H1 (cell line): Measurements from ENCODE around the gene CELF4. TPM values are rescaled to one million over a fixed set of nuclear protein-coding genes. Genes with fewer than 3 reads are reported as not detected.
A peak's percentile ranks its signal among the peaks of the same experiment; 100 is the strongest.

ENCODE experiments used
- CTCF ChIA-PET: fragments of 300-600 bp; sonication (Branson Sonifier 250); formaldehyde crosslinking; loops from one replicate; lab custom pipeline; 2021; ENCODE audit not compliant: partially characterized antibody; lab: Charles Lee
- POLR2A ChIA-PET: fragments of 300-600 bp; sonication (Branson Sonifier 250); formaldehyde crosslinking; loops from one replicate; lab custom pipeline; 2021; ENCODE audit warnings: inconsistent platforms; ENCODE audit not compliant: partially characterized antibody; lab: Charles Lee
- DNase-seq, 2 experiments: peaks; one replicate each; pipeline versions ENCODE4 v3.0.0 to v3.0.0-alpha.2; 2010 to 2022; ENCODE audit warnings: low spot score in 2 of 2, low read depth in 1 of 2, mixed read lengths in 1 of 2
- FAIRE-seq: peaks from 2 replicates; lab custom pipeline; 2011; peaks lifted over from hg19 to GRCh38; lab: Jason Lieb, UNC
- H2AFZ ChIP-seq: 2 replicates; pipeline ENCODE4 v1.8.1; 2012; ENCODE audit warnings: low read length, inconsistent platforms
- H2AK5ac ChIP-seq: 2 replicates; pipeline ENCODE4 v1.6.1; 2013; ENCODE audit warnings: low read depth, low read length
- H2BK120ac ChIP-seq: replicated peaks from 2 replicates; pipeline ENCODE3; 2013; ENCODE audit warnings: low read depth, low read length, inconsistent platforms
- H2BK12ac ChIP-seq: 2 replicates; pipeline ENCODE4 v1.6.1; 2013; ENCODE audit warnings: low read depth, low read length
- H2BK15ac ChIP-seq: 2 replicates; pipeline ENCODE4 v1.6.1; 2013; ENCODE audit warnings: low read length
- H2BK20ac ChIP-seq: 2 replicates; pipeline ENCODE4 v1.6.1; 2013; ENCODE audit warnings: low read length
- H2BK5ac ChIP-seq: 2 replicates; pipeline ENCODE4 v1.6.1; 2013; ENCODE audit warnings: low read depth, low read length
- H3K14ac ChIP-seq: 2 replicates; pipeline ENCODE4 v1.6.1; 2013; ENCODE audit warnings: inconsistent platforms; ENCODE audit not compliant: insufficient read length
- H3K18ac ChIP-seq: 2 replicates; pipeline ENCODE4 v1.6.1; 2013; ENCODE audit warnings: low read length; ENCODE audit errors: extremely low read depth
- H3K23ac ChIP-seq: 2 replicates; pipeline ENCODE4 v1.6.1; 2013; ENCODE audit warnings: inconsistent platforms; ENCODE audit not compliant: insufficient read length
- H3K23me2 ChIP-seq: 2 replicates; pipeline ENCODE4 v1.6.1; 2013; ENCODE audit warnings: low read depth, low read length
- H3K27ac ChIP-seq: 2 replicates; pipeline ENCODE4 v1.6.1; 2011; ENCODE audit warnings: low read depth, low read length, inconsistent platforms
- H3K27me3 ChIP-seq, 4 experiments: replicated peaks in 1 of 4; 1 replicate in 1 of 4; 2 replicates in 3 of 4; pipeline versions ENCODE4 v1.6.1 to v1.8.1; 2011 to 2013; ENCODE audit warnings: low read length in 3 of 4, mild to moderate bottlenecking in 3 of 4, inconsistent platforms in 2 of 4, mixed read lengths in 2 of 4, moderate library complexity in 1 of 4; ENCODE audit not compliant: control insufficient read depth in 3 of 4, insufficient read depth in 3 of 4; ENCODE audit errors: extremely low read depth in 1 of 4
- H3K36me3 ChIP-seq, 4 experiments: 2 replicates each; pipeline versions ENCODE4 v1.6.1 to v1.8.1; 2011 to 2013; ENCODE audit warnings: mild to moderate bottlenecking in 4 of 4, low read length in 3 of 4, moderate library complexity in 2 of 4, control low read depth in 1 of 4, inconsistent platforms in 1 of 4; ENCODE audit not compliant: insufficient read depth in 4 of 4, control insufficient read depth in 2 of 4
- H3K4ac ChIP-seq: replicated peaks from 2 replicates; pipeline ENCODE3; 2013; ENCODE audit warnings: low read length, low read depth, mixed read lengths, inconsistent platforms; ENCODE audit not compliant: insufficient read length
- H3K4me1 ChIP-seq, 4 experiments: replicated peaks in 1 of 4; 1 replicate in 1 of 4; 2 replicates in 3 of 4; pipeline versions ENCODE4 v1.6.1 to v1.8.1; 2011 to 2013; ENCODE audit warnings: low read length in 3 of 4, inconsistent platforms in 2 of 4, mixed read lengths in 1 of 4; ENCODE audit not compliant: insufficient read depth in 4 of 4, control insufficient read depth in 3 of 4
- H3K4me2 ChIP-seq, 2 experiments: 2 replicates each; pipeline versions ENCODE4 v1.6.1 to v1.8.1; 2011 to 2013; ENCODE audit warnings: low read depth in 2 of 2, low read length in 2 of 2, control low read depth in 1 of 2, inconsistent platforms in 1 of 2, mild to moderate bottlenecking in 1 of 2; ENCODE audit not compliant: insufficient read depth in 1 of 2
- H3K4me3 ChIP-seq, 4 experiments: fragments of 200-600, 300-600 bp in 1 of 4; sonication (generic), shearing (Covaris generic), sonication (Bioruptor Twin) in 1 of 4; 2 replicates each; pipeline versions ENCODE4 v1.5.1 to v1.8.1; 2011 to 2016; ENCODE audit warnings: low read length in 4 of 4, low read depth in 3 of 4, control low read depth in 2 of 4, inconsistent platforms in 2 of 4, mild to moderate bottlenecking in 2 of 4, mixed read lengths in 1 of 4, moderate library complexity in 1 of 4; ENCODE audit not compliant: insufficient read depth in 2 of 4; ENCODE audit errors: extremely low read depth in 1 of 4
- H3K56ac ChIP-seq: replicated peaks from 2 replicates; pipeline ENCODE3; 2013; ENCODE audit warnings: low read depth, mild to moderate bottlenecking, mixed read lengths, low read length, inconsistent platforms; ENCODE audit not compliant: insufficient read length
- H3K79me1 ChIP-seq: 2 replicates; pipeline ENCODE4 v1.6.1; 2013; ENCODE audit warnings: low read depth, low read length, control low read depth
- H3K79me2 ChIP-seq, 2 experiments: 2 replicates each; pipeline versions ENCODE4 v1.6.1 to v1.8.1; 2012 to 2013; ENCODE audit warnings: low read length in 2 of 2, mild to moderate bottlenecking in 2 of 2, inconsistent platforms in 1 of 2; ENCODE audit not compliant: insufficient read depth in 2 of 2, control insufficient read depth in 1 of 2
- H3K9ac ChIP-seq, 4 experiments: replicated peaks in 1 of 4; 1 replicate in 1 of 4; 2 replicates in 3 of 4; pipeline versions ENCODE4 v1.6.1 to v1.8.1; 2011 to 2013; ENCODE audit warnings: low read depth in 3 of 4, low read length in 3 of 4, control low read depth in 2 of 4, mild to moderate bottlenecking in 2 of 4, moderate library complexity in 2 of 4, inconsistent platforms in 1 of 4; ENCODE audit errors: extremely low read depth in 1 of 4
- H3K9me3 ChIP-seq, 2 experiments: 2 replicates each; pipeline versions ENCODE4 v1.6.1 to v1.8.1; 2012 to 2013; ENCODE audit warnings: mild to moderate bottlenecking in 2 of 2, moderate library complexity in 2 of 2, control low read depth in 1 of 2, inconsistent platforms in 1 of 2, low read depth in 1 of 2, low read length in 1 of 2, mixed read lengths in 1 of 2; ENCODE audit not compliant: insufficient read depth in 2 of 2
- H4K20me1 ChIP-seq, 2 experiments: replicated peaks in 1 of 2; 2 replicates each; pipeline versions ENCODE3 to v1.8.1; 2011 to 2013; ENCODE audit warnings: inconsistent platforms in 2 of 2, low read length in 2 of 2, mild to moderate bottlenecking in 1 of 2; ENCODE audit not compliant: insufficient read depth in 2 of 2, control insufficient read depth in 1 of 2
- H4K5ac ChIP-seq: 2 replicates; pipeline ENCODE4 v1.6.1; 2013; ENCODE audit warnings: low read length, low read depth, mixed read lengths, inconsistent platforms; ENCODE audit not compliant: insufficient read length
- H4K8ac ChIP-seq: 2 replicates; pipeline ENCODE4 v1.8.0; 2013; ENCODE audit warnings: mild to moderate bottlenecking, moderate library complexity, low read length, inconsistent platforms; ENCODE audit not compliant: insufficient read depth; ENCODE audit errors: extremely low read depth
- H4K91ac ChIP-seq: replicated peaks from 2 replicates; pipeline ENCODE3; 2013; ENCODE audit warnings: low read length, mixed read lengths, inconsistent platforms; ENCODE audit not compliant: insufficient read length
- CTCF ChIP-seq, 3 experiments: IDR thresholded peaks; 1 replicate in 2 of 3; 2 replicates in 1 of 3; pipeline versions ENCODE4 v1.5.1 to v1.6.1; 2011; ENCODE audit warnings: low read length in 3 of 3, mild to moderate bottlenecking in 3 of 3, inconsistent platforms in 2 of 3, low read depth in 1 of 3, moderate library complexity in 1 of 3; ENCODE audit not compliant: insufficient read depth in 1 of 3; ENCODE audit errors: control extremely low read depth in 1 of 3
- MAFK ChIP-seq: IDR thresholded peaks from 2 replicates; pipeline ENCODE4 v1.6.1; 2012; ENCODE audit warnings: low read depth, mild to moderate bottlenecking, improper control_type of control experiment, low read length
- PHF8 ChIP-seq: fragments of 200-600 bp; sonication (generic); conservative IDR thresholded peaks from 2 replicates; pipeline ENCODE4 v1.7.1; 2012; ENCODE audit warnings: low read depth, mild to moderate bottlenecking, inconsistent platforms, low read length, moderate library complexity
- WGBS, 2 experiments: shearing (Covaris generic) in 1 of 2; methylation state at CpG; one replicate each; pipeline versions ENCODE4 v1.1.6 to v1.1.7; 2013 to 2015; ENCODE audit warnings: low lambda C conversion rate in 2 of 2, mixed read lengths in 2 of 2, inconsistent platforms in 1 of 2, low coverage in 1 of 2, missing lambda C conversion rate in 1 of 2; ENCODE audit not compliant: insufficient replicate concordance in 2 of 2, insufficient coverage in 1 of 2, insufficient read length in 1 of 2; ENCODE audit errors: extremely low coverage in 1 of 2, missing lambda C conversion rate in 1 of 2; 5-methylcytosine and 5-hydroxymethylcytosine counted together
- polyA plus RNA-seq, 7 experiments: library from polyadenylated mRNA; depleted of rRNA in 3 of 7; stranded (reverse) in 5 of 7; unstranded in 2 of 7; fragments of >200 nt in 5 of 7; fragments of 200-250 nt in 2 of 7; gene quantifications; 1 replicate in 5 of 7; 2 replicates in 1 of 7; 4 replicates in 1 of 7; pipeline versions ENCODE4 v1.2.1 to v1.2.3, GENCODE V29; 2011 to 2013; ENCODE audit warnings: missing spikeins in 2 of 7, mixed read lengths in 2 of 7
- total RNA-seq: library from RNA; stranded (reverse); fragmentation: NEBNext Ultra II Directional; extraction: Animal tissue kit (Norgen Biotek cat#: 25700); gene quantifications from 2 replicates; pipeline ENCODE4 v1.2.1, GENCODE V29; 2021

The CELF4 gene
- total and polyA plus RNA-seq, 2 of the 8 experiments (the other 6 are each of a cell fraction or from before 2014, with no cell fraction given): 1.6 to 3.4 TPM

DNA sequence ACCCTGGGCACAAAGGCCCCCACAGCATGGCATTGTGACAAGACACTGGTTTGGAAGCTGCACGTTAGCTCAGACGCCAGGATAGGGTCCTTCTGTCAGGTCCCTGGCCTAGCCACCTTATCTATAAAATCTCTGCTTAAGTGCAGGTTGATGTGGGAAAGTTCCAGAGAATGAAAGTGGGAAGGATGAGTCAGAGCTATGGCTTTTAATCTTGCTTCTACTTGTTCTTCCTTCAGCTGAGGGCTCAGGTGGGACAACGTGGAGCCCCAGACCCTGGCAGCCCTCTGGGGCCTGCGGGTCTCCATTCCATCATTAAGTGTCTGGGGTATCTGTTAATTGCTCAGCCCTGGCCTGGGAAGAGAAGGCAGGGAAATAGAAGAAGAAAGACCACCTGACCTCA lies 64.5 kb downstream of the CELF4 start:
- Histone ChIP-seq H3K27me3 (no peaks in the 10 kb centered on the region), H4K20me1 (no peaks in the 10 kb centered on the region), H3K4me2 (no peak overlapping the region), H2BK120ac (no peak overlapping the region), H2AK5ac (no peak overlapping the region), H3K14ac (no peak overlapping the region), H3K23ac (no peak overlapping the region), H2BK12ac (no peak overlapping the region), H3K79me1 (no peaks in the 10 kb centered on the region), H4K91ac (no peak overlapping the region), H2AFZ (no peak overlapping the region), H4K5ac (no peak overlapping the region), H3K23me2 (0 out of 2 replicates have a peak, but pooled peaks cover 2% of the 10 kb centered on the region), H3K27ac (no peak overlapping the region), H2BK5ac (no peak overlapping the region), H3K4ac (no peak overlapping the region), H3K9me3 (no peaks in the 10 kb centered on the region), H3K79me2 (no peaks in the 10 kb centered on the region), H3K4me3 (no peak overlapping the region), H3K4me1 (peaks cover 0 to 10% (median 3%) of the 10 kb centered on the region in 4 experiments; a peak in 3 of 7 replicates), H3K56ac (no peak overlapping the region), H3K9ac (no peak overlapping the region), H2BK20ac (0 out of 2 replicates have a peak overlapping the region, but pooled peaks have one; percentile 32), H4K8ac (no peak overlapping the region), H2BK15ac (no peak overlapping the region), H3K36me3 (no peaks in the 10 kb centered on the region; a peak in 2 of 8 replicates), H3K18ac (no peak overlapping the region)
- no peak for DNase-seq
- WGBS, 2 experiments: 84% methylated on average over 4 of the region's 4 CpGs; no CpG with 5 or more reads in 1 of the 2 experiments
- CTCF ChIA-PET: interaction anchor here (1.1 to 7.4 kb wide), 11 partner anchors 10 to 104 kb away, joined by 3 to 46 read pairs (median 7); no protein-coding TSS in a partner anchor
- TF ChIP-seq PHF8 (no peak), CTCF (IDR thresholded peaks at IDR 0.05; ENCODE audit: control extremely low read depth in 1 of 3, insufficient read depth in 1 of 3, low read depth in 1 of 3, low read length in 3 of 3) (no peak), MAFK (no peak)
- POLR2A ChIA-PET: no interaction called here
- no peak for FAIRE-seq
